Measurements from ENCODE around the gene GOLGA8N. TPM values are rescaled to one million over a fixed set of nuclear protein-coding genes. Genes with fewer than 3 reads are reported as not detected.

The GOLGA8N gene
- total RNA-seq, 2 donors from 2014 or later: 1.8 to 4.2 TPM

DNA sequence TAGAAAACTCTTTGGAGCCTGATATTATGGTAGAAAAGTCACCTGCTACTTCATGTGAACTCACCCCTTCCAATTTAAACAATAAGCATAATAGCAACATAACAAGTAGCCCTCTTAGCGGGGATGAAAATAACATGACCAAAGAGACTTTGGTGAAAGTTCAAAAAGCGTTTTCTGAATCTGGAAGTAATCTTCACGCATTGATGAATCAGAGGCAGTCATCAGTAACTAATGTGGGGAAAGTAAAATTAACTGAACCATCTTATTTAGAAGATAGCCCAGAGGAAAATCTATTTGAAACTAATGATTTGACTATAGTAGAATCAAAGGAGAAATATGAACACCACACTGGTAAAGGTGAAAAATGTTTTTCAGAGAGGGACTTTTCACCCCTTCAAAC is 43.2 kb downstream of the GOLGA8N start:
- Histone ChIP-seq H3K36me3 (no peaks in the 10 kb centered on the region), H3K27ac (no peak overlapping the region), H3K27me3 (no peaks in the 10 kb centered on the region), H3K9ac (ENCODE audit: low read depth in 2 of 2, low read length in 2 of 2) (no peak overlapping the region), H3K4me3 (no peak overlapping the region), H3K9me3 (no peaks in the 10 kb centered on the region), H3K4me1 (no peaks in the 10 kb centered on the region)
- DNase-seq: no peak
- TF ChIP-seq, protein P1, sequence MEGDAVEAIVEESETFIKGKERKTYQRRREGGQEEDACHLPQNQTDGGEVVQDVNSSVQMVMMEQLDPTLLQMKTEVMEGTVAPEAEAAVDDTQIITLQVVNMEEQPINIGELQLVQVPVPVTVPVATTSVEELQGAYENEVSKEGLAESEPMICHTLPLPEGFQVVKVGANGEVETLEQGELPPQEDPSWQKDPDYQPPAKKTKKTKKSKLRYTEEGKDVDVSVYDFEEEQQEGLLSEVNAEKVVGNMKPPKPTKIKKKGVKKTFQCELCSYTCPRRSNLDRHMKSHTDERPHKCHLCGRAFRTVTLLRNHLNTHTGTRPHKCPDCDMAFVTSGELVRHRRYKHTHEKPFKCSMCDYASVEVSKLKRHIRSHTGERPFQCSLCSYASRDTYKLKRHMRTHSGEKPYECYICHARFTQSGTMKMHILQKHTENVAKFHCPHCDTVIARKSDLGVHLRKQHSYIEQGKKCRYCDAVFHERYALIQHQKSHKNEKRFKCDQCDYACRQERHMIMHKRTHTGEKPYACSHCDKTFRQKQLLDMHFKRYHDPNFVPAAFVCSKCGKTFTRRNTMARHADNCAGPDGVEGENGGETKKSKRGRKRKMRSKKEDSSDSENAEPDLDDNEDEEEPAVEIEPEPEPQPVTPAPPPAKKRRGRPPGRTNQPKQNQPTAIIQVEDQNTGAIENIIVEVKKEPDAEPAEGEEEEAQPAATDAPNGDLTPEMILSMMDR (IDR thresholded peaks at IDR 0.05): no peak
- intact Hi-C loops (cut with DNase I): no loop called here

DNA sequence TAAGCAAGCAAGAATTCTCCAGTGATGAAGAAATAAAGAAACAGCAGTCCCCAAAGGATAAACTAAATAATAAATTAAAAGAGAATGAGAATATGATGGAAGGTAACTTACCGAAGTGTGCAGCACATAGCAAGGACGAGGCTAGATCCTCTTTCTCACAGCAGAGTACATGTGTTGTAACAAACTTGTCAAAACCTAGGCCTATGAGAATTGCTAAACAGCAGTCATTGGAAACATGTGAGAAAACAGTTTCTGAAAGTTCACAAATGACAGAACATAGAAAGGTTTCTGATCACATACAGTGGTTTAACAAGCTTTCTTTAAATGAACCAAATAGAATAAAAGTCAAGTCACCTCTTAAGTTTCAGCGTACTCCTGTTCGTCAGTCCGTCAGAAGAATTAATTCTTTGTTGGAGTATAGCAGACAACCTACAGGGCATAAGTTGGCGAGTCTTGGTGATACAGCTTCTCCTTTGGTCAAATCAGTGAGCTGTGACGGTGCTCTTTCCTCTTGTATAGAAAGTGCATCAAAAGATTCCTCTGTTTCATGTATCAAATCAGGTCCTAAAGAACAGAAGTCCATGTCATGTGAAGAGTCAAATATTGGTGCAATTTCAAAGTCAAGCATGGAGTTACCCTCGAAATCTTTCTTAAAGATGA is 43.8 kb downstream of the GOLGA8N start:
- no peaks in the 10 kb centered on the region for H3K9me3 ChIP-seq

DNA sequence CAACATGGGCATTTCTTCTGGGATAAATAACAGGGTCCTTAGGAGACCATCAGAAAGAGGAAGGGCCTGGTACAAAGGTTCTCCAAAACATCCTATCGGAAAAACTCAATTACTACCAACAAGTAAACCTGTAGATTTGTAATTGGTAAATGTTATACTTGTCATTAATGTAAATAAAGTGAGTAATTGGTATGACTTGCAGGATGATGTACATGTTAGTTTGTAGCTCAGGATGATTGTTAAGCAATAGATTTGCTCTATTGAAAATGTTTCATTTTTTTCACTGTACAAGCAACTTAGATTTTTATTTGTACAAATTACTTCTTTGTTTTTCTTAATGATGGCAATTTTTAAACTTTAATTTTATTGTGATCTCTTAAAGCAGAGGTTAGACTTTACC is 44.4 kb downstream of the GOLGA8N start:
- Histone ChIP-seq H3K27me3 (no peaks in the 10 kb centered on the region), H3K36me3 (no peaks in the 10 kb centered on the region), H3K9me3 (no peaks in the 10 kb centered on the region), H3K9ac (ENCODE audit: low read depth in 2 of 2, low read length in 2 of 2) (no peak overlapping the region), H3K4me1 (no peaks in the 10 kb centered on the region), H3K4me3 (no peak overlapping the region), H3K27ac (no peak overlapping the region)
- DNase-seq: no peak
- TF ChIP-seq, protein P1 (IDR thresholded peaks at IDR 0.05): no peak
- intact Hi-C loops (cut with DNase I): no loop called here

More for the DNA sequence above, 43.8 kb downstream of the GOLGA8N start:
- intact Hi-C loops (cut with DNase I): no loop called here
- TF ChIP-seq, protein P1 (IDR thresholded peaks at IDR 0.05): no peak
- Histone ChIP-seq H3K36me3 (no peaks in the 10 kb centered on the region), H3K4me1 (no peaks in the 10 kb centered on the region), H3K27ac (no peak overlapping the region), H3K27me3 (no peaks in the 10 kb centered on the region), H3K9ac (ENCODE audit: low read depth in 2 of 2, low read length in 2 of 2) (no peak overlapping the region), H3K4me3 (no peak overlapping the region)
- DNase-seq: no peak

DNA sequence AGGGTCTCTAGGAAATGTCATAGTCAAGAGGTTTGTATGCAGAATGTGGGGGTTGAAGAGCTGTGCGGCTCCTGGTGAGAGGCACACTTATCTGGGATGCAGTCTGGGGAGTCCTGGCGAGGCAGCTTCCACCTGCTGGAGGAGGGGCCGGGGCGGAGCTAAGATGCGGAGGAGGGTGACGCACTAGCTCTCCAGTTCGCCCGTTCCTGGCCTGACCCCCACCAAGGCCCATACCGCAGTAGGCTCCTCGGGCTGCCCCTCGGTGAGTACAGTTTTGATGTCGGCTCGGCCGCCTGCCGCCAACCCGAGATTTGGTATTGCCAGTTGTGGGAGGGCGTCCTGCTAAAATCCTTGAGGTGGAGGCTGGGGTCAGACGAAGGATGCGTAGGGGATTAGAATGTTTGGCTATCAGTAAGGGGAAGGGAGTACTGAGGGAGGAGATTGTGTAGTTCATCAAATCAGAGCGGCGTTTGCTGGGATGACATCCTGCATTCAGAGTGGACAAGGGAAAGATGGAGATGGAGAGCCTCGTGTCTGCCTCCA is 48.3 kb downstream of the GOLGA8N start, which contains the start of gene SCG5:
SCG5 (plus strand) TSS at position 194 of the 543 bp plus-strand sequence. CDS start 1,883 bp downstream, outside the sequence.
- Histone ChIP-seq H3K36me3 (no peaks in the 10 kb centered on the region), H3K9me3 (no peaks in the 10 kb centered on the region), H3K4me1 (no peaks in the 10 kb centered on the region), H3K9ac (ENCODE audit: low read depth in 2 of 2, low read length in 2 of 2) (no peak within 1 kb of the TSS), H3K4me3 (peak within 1 kb of the TSS; percentile 26), H3K27ac (no peak within 1 kb of the TSS), H3K27me3 (no peaks in the 10 kb centered on the region)
- TF ChIP-seq, protein P1 (IDR thresholded peaks at IDR 0.05): no peak
- intact Hi-C loops (cut with DNase I): no loop called here
- DNase-seq: peak; percentile 53

DNA sequence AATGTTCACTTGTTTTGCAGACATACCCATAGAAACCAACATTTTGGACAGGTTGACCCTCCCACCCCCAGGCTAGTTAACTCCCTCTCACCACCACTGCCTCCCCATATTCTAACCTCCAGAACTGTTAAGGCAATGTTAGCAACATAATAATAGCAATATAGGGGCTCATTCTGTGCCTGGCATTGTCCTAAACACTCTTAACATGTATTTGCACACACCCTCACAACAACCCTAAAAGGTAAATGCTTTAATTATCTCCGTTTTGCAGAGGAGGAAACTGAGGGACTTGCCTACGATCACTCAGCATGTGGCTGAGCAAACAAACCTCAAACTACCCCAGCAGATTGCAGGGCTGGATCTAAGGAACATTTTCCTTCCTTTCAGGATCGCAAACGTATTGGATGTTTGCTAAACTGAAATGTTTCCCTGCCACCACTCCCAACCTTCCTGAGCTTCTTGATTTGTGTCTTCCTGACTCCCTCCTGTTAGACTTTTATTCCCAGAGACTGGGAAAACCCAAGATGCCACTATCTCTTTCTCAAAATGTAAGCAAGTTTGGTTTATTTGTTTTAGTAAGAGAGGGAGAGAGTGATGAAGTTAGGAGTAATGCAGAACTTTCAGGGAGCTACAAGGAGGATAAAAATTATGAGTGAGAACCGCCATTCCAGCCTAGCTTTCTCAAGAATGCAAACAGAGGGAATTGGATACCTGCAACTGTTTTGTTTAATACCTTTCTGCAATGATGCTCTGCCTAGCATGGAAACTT is 49.6 kb downstream of the GOLGA8N start:
- Histone ChIP-seq H3K4me3 (no peak overlapping the region), H3K27ac (no peak overlapping the region), H3K36me3 (no peaks in the 10 kb centered on the region), H3K27me3 (no peaks in the 10 kb centered on the region), H3K9me3 (no peaks in the 10 kb centered on the region), H3K4me1 (no peaks in the 10 kb centered on the region), H3K9ac (ENCODE audit: low read depth in 2 of 2, low read length in 2 of 2) (no peak overlapping the region)
- TF ChIP-seq, protein P1 (IDR thresholded peaks at IDR 0.05): no peak
- intact Hi-C loops (cut with DNase I): no loop called here
- DNase-seq: no peak

Data from colonic mucosa (tissue), 4 donors.